HG03135 (cell line): ENCODE results near the gene DACT3.

Source experiments
- ATAC-seq: cut with Tn5 transposase; IDR thresholded peaks from one replicate; pipeline ENCODE4 v1.9.1; 2021; ENCODE audit warnings: mild to moderate bottlenecking, moderate library complexity; ENCODE audit not compliant: unreplicated experiment

DACT3 gene

GRCh38 chr19:46614114-46614722, 46.8 kb downstream of the DACT3 start:
- ATAC-seq, result peak; percentile 39

GRCh38 chr19:46613525-46613924, 47.5 kb downstream of the DACT3 start:
- ATAC-seq, result no peak

- no peak for ATAC-seq
These were observed 49.2 kb downstream of the DACT3 start for GRCh38 chr19:46611776-46612175.

GRCh38 chr19:46610851-46611770, 49.9 kb downstream of the DACT3 start:
- ATAC-seq, result no peak

GRCh38 chr19:46610413-46610775, 50.6 kb downstream of the DACT3 start:
- no peak for ATAC-seq

GRCh38 chr19:46609511-46610412, 51.2 kb downstream of the DACT3 start:
- ATAC-seq, result no peak

GRCh38 chr19:46608581-46609345, 52.2 kb downstream of the DACT3 start:
- ATAC-seq, result no peak

- no peak for ATAC-seq
These were observed 52.8 kb downstream of the DACT3 start for GRCh38 chr19:46608178-46608577.

GRCh38 chr19:46607448-46607841, 53.5 kb downstream of the DACT3 start:
- ATAC-seq, result no peak

GRCh38 chr19:46606681-46607447, 54.1 kb downstream of the DACT3 start:
- no peak for ATAC-seq

GRCh38 chr19:46606019-46606418, 55.0 kb downstream of the DACT3 start:
- ATAC-seq, result no peak

GRCh38 chr19:46605356-46605821, 55.6 kb downstream of the DACT3 start:
- ATAC-seq, result no peak

- no peak for ATAC-seq
These were observed 56.1 kb downstream of the DACT3 start for GRCh38 chr19:46604781-46605355.

GRCh38 chr19:46603752-46604231, 57.2 kb downstream of the DACT3 start:
- ATAC-seq, result no peak

- ATAC-seq, result no peak
These were observed 57.8 kb downstream of the DACT3 start for GRCh38 chr19:46603195-46603637.

GRCh38 chr19:46602392-46603194, 58.4 kb downstream of the DACT3 start:
- no peak for ATAC-seq

GRCh38 chr19:46601318-46602224, 59.4 kb downstream of the DACT3 start, which contains the start of gene CALM3:
Gene CALM3 (plus strand): TSS chr19:46601330. CDS start chr19:46601435, 105 bp downstream.
- no peak for ATAC-seq
